Left ventricle myocardium inferior (tissue), 1 donor: ENCODE results near the gene RELT. TPM values are rescaled to one million over a fixed set of nuclear protein-coding genes. Genes with fewer than 3 reads are reported as not detected.

Experiments used
- DNase-seq: peaks from one replicate; pipeline ENCODE4 v3.0.0-alpha.2; 2020
- H3K27ac ChIP-seq: fragments of 200-600 bp; replicated peaks from 2 replicates; pipeline ENCODE4 v1.8.0; 2021
- H3K27me3 ChIP-seq: fragments of 200-600 bp; 2 replicates; pipeline ENCODE4 v1.8.0; 2021; ENCODE audit warnings: low read depth
- H3K36me3 ChIP-seq: fragments of 200-600 bp; 2 replicates; pipeline ENCODE4 v1.8.0; 2021
- H3K4me1 ChIP-seq: fragments of 200-600 bp; 2 replicates; pipeline ENCODE4 v1.8.0; 2021
- H3K4me3 ChIP-seq: fragments of 200-600 bp; 2 replicates; pipeline ENCODE4 v1.8.0; 2021; ENCODE audit warnings: mild to moderate bottlenecking, moderate library complexity
- H3K9me3 ChIP-seq: fragments of 200-600 bp; replicated peaks from 2 replicates; pipeline ENCODE4 v1.8.0; 2021
- intact Hi-C: fragments of 100-400 bp; cut with micrococcal nuclease; formaldehyde crosslinking; loops from one replicate; pipeline ENCODE4 v1.11.0; 2022
- total RNA-seq: library from RNA; stranded (reverse); fragmentation: NEBNext Ultra II Directional; extraction: Animal tissue kit (Norgen Biotek cat#: 25700); gene quantifications from one replicate; pipeline ENCODE4 v1.2.1, GENCODE V29; 2021
- TF ChIP-seq, protein P1 (sequence below): fragments of 200-600 bp; IDR thresholded peaks from 2 replicates; pipeline ENCODE4 v1.8.0; 2021; ENCODE audit warnings: antibody characterized with exemption, mild to moderate bottlenecking, borderline replicate concordance
- donor health status: DM: no; HTN: yes; CAD: no; lungs with severe emphysema.

Gene RELT
- total RNA-seq, 1 donor from 2014 or later = 1.6 TPM

DNA sequence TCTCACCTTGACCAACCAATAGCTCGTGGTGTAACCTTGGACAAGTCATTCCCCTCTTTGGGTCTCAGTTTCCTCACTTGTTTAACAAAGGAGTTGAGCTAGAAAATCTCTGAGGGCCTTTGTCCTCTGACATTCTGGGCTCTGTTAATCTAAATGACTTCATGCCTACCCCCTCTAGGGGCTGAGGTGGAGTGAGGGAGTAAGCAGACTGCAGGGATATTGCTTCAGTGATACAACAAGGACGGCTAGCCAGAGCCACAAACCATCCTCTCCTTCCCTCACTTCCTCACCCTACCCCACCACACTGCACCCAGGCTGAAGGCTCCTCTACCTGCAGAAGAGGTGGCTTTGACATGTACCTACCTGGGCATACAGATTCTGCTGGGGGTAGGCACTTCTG is 34.8 kb downstream of the RELT start:
- Histone ChIP-seq H3K4me1 (peaks cover 21% of the 10 kb centered on the region), H3K4me3 (no peak overlapping the region), H3K27ac (no peak overlapping the region), H3K9me3 (no peaks in the 10 kb centered on the region), H3K36me3 (peaks cover 32% of the 10 kb centered on the region), H3K27me3 (no peaks in the 10 kb centered on the region)
- intact Hi-C loops = loop anchor here (5.0 kb wide), 1 partner anchor 251 kb away; no protein-coding TSS in a partner anchor
- TF ChIP-seq, protein P1, sequence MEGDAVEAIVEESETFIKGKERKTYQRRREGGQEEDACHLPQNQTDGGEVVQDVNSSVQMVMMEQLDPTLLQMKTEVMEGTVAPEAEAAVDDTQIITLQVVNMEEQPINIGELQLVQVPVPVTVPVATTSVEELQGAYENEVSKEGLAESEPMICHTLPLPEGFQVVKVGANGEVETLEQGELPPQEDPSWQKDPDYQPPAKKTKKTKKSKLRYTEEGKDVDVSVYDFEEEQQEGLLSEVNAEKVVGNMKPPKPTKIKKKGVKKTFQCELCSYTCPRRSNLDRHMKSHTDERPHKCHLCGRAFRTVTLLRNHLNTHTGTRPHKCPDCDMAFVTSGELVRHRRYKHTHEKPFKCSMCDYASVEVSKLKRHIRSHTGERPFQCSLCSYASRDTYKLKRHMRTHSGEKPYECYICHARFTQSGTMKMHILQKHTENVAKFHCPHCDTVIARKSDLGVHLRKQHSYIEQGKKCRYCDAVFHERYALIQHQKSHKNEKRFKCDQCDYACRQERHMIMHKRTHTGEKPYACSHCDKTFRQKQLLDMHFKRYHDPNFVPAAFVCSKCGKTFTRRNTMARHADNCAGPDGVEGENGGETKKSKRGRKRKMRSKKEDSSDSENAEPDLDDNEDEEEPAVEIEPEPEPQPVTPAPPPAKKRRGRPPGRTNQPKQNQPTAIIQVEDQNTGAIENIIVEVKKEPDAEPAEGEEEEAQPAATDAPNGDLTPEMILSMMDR = no peak
- DNase-seq = no peak

DNA sequence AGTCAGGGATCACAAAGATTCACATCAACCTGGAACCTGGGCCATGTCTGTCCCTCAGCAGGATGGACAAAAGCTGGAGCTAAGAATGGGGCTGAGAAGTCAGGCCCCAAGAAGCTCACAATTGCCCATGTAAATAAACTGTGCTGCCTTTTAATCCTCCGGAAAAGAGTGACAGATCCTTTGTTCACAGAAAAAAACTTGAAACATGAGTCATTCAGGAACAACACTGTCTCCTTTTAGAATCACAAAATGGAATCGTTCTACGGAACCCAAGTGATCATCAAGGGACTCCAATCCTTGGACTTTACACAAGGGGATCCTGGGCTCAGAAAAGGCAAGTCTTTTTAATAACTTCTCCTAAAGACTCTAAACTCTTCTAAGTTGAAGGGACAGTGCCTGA is 36.1 kb downstream of the RELT start:
- Histone ChIP-seq H3K36me3 (peaks cover 27% of the 10 kb centered on the region), H3K4me1 (peaks cover 33% of the 10 kb centered on the region), H3K4me3 (no peak overlapping the region), H3K27me3 (no peaks in the 10 kb centered on the region), H3K9me3 (no peaks in the 10 kb centered on the region), H3K27ac (no peak overlapping the region)
- intact Hi-C loops = loop anchor here (5.0 kb wide), 1 partner anchor 250 kb away; no protein-coding TSS in a partner anchor
- TF ChIP-seq, protein P1 = no peak
- no peak for DNase-seq

DNA sequence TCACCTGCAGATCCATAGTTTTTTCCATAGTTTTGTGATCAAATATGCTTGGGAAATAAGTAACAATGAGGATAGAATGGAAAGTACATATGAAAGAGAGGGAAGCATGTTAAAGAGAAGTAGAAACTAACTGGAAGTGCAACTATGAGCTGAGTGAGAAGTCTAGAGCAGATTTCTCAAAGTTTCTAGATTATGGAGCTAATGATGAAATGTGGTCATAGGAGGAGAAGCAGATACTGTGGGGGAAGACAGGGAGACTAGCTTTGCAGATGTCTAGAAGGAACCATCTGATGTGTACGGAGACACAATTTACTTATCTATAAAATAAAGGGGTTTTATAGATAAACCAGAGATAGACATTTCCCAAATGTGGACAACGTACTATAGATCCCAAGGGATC is 37.1 kb downstream of the RELT start:
- intact Hi-C loops = loop anchor here (5.0 kb wide), 1 partner anchor 249 kb away; no protein-coding TSS in a partner anchor
- Histone ChIP-seq H3K27me3 (no peaks in the 10 kb centered on the region), H3K36me3 (peaks cover 24% of the 10 kb centered on the region), H3K4me1 (peaks cover 33% of the 10 kb centered on the region), H3K9me3 (no peaks in the 10 kb centered on the region), H3K27ac (no peak overlapping the region), H3K4me3 (no peak overlapping the region)
- DNase-seq = no peak
- TF ChIP-seq, protein P1 = no peak

DNA sequence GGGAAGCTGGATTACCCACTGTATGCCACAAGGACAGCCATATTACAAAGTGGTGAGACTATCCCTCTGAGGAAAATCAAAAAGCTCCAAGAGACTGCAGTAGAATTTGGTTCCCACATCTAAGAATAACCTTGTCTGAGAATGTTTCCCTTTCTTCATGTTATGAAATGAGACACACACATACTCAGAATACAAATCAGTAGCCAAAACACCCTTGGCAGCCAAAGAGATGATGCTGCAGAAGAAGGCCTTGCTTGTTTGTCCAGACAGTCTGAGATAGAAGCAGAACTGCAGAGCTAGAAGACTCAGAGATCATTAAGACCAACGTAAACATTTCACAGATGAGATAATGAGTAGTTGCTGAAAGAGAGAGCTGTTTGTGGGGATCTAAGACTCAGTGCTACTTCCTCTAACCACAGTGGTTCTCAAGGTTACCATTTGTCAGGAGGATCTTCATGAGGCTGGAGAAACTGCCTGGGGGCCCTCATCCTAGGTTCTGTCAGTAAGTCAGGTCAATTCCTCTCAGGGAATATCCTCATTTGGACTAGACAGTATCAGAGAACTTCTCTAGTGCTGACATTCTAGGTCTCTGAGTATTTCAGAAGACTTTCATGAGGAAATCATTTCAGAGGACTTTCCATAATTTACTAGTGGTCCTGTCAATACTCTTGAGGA is 38.9 kb downstream of the RELT start:
- no peak overlapping the region for H3K4me3 ChIP-seq

DNA sequence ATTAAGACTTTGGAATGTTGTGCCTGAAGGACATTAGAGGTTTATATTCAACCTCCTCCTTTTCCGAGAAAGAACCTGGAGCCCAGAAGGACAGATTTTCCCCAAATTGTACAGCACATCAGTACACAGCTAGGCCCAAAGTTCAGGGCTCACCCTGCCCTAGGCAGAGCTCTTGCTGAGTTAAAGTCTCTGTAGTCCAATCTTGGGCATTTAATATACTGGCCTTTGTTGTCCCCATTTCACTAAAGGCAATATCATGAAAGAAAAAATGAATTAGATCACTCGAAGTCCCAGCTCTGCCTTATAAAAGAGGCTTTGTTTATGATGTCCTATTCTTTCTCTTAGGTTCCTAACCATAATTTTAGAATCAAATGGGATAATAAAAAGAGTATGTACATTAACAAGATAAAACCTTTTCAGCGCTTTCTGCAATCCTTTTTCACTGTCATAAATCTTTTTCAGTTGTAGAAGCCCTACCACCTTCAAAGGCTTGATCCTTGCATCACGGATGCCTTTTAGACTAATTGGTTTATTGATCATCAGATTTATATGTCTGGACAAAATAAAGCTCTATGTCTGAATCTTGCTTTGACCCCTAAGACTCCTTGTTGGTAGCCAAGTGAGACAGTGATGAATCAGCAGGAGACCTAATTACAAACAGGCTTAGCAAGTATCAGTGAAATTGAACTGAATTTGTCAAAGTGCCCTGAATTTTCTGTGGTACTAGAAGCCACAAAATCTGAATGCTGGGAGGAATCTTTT is 39.8 kb downstream of the RELT start:
- Histone ChIP-seq H3K4me3 (no peak overlapping the region), H3K27ac (peak overlapping the region; percentile 60), H3K4me1 (peaks cover 33% of the 10 kb centered on the region), H3K36me3 (peaks cover 22% of the 10 kb centered on the region), H3K9me3 (no peaks in the 10 kb centered on the region), H3K27me3 (no peaks in the 10 kb centered on the region)
- TF ChIP-seq, protein P1 = no peak
- no peak for DNase-seq
- intact Hi-C loops = no loop called here

More for the DNA sequence above, 38.9 kb downstream of the RELT start:
- Histone ChIP-seq H3K9me3 (no peaks in the 10 kb centered on the region), H3K27me3 (no peaks in the 10 kb centered on the region), H3K36me3 (peaks cover 22% of the 10 kb centered on the region), H3K4me1 (peaks cover 33% of the 10 kb centered on the region), H3K27ac (peak overlapping the region; percentile 60)
- intact Hi-C loops = loop anchor here (5.0 kb wide), 1 partner anchor 247 kb away; no protein-coding TSS in a partner anchor
- TF ChIP-seq, protein P1 = no peak
- no peak for DNase-seq
